Measurements from ENCODE around the gene EPN1.

GRCh38 chr19:55653651-55654322, 21.2 kb upstream of the EPN1 start:
- TF ChIP-seq CTCF (IDR thresholded peaks at IDR 0.05; ENCODE audit: insufficient read depth, low read depth, low read length): peak; percentile 99
- TF ChIP-seq EZH2 (IDR thresholded peaks at IDR 0.05; ENCODE audit: insufficient read depth, low read length): no peak

Measured in astrocyte (in vitro differentiated cells and primary cell).